ENCODE data around the gene CDON. TPM values are rescaled to one million over a fixed set of nuclear protein-coding genes. Genes with fewer than 3 reads are reported as not detected.

Gene CDON
- total RNA-seq, 1 donor from 2014 or later = 21.0 TPM

GRCh38 chr11:126090452-126090851 is 27.8 kb upstream of the CDON start:
- no peaks in the 10 kb centered on the region for H3K27me3 Mint-ChIP-seq (ENCODE audit: unreplicated experiment)
- no peak for TF ChIP-seq CTCF (IDR thresholded peaks at IDR 0.05; ENCODE audit: partially characterized antibody, unreplicated experiment)
- H3K4me3 Mint-ChIP-seq (ENCODE audit: unreplicated experiment) = no peak overlapping the region
- H3K4me1 Mint-ChIP-seq (ENCODE audit: low read depth, unreplicated experiment) = no peaks in the 10 kb centered on the region
- no peaks in the 10 kb centered on the region for H3K36me3 Mint-ChIP-seq (ENCODE audit: unreplicated experiment)
- no peak overlapping the region for H3K27ac Mint-ChIP-seq (ENCODE audit: unreplicated experiment)
- no peaks in the 10 kb centered on the region for H3K9me3 Mint-ChIP-seq (ENCODE audit: unreplicated experiment)
- DNase-seq = no peak

GRCh38 chr11:126088999-126089398 is 26.3 kb upstream of the CDON start:
- Mint-ChIP-seq H3K27ac (ENCODE audit: unreplicated experiment) (no peak overlapping the region), H3K4me3 (ENCODE audit: unreplicated experiment) (no peak overlapping the region), H3K27me3 (ENCODE audit: unreplicated experiment) (no peaks in the 10 kb centered on the region), H3K36me3 (ENCODE audit: unreplicated experiment) (no peaks in the 10 kb centered on the region), H3K4me1 (ENCODE audit: low read depth, unreplicated experiment) (no peaks in the 10 kb centered on the region), H3K9me3 (ENCODE audit: unreplicated experiment) (no peaks in the 10 kb centered on the region)
- TF ChIP-seq CTCF (IDR thresholded peaks at IDR 0.05; ENCODE audit: partially characterized antibody, unreplicated experiment) = no peak
- DNase-seq = no peak

- no peaks in the 10 kb centered on the region for H3K36me3 Mint-ChIP-seq (ENCODE audit: unreplicated experiment)
- H3K27ac Mint-ChIP-seq (ENCODE audit: unreplicated experiment) = no peak overlapping the region
- DNase-seq = no peak
- H3K4me1 Mint-ChIP-seq (ENCODE audit: low read depth, unreplicated experiment) = peaks cover 2% of the 10 kb centered on the region
- H3K9me3 Mint-ChIP-seq (ENCODE audit: unreplicated experiment) = no peaks in the 10 kb centered on the region
- no peak overlapping the region for H3K4me3 Mint-ChIP-seq (ENCODE audit: unreplicated experiment)
- TF ChIP-seq CTCF (IDR thresholded peaks at IDR 0.05; ENCODE audit: partially characterized antibody, unreplicated experiment) = no peak
- H3K27me3 Mint-ChIP-seq (ENCODE audit: unreplicated experiment) = no peaks in the 10 kb centered on the region
Observed at GRCh38 chr11:126086248-126086647, 23.6 kb upstream of the CDON start.

GRCh38 chr11:126084608-126084912 is 21.9 kb upstream of the CDON start:
- Mint-ChIP-seq H3K36me3 (ENCODE audit: unreplicated experiment) (no peaks in the 10 kb centered on the region), H3K9me3 (ENCODE audit: unreplicated experiment) (no peaks in the 10 kb centered on the region), H3K4me1 (ENCODE audit: low read depth, unreplicated experiment) (peaks cover 2% of the 10 kb centered on the region), H3K27ac (ENCODE audit: unreplicated experiment) (no peak overlapping the region), H3K27me3 (ENCODE audit: unreplicated experiment) (no peaks in the 10 kb centered on the region), H3K4me3 (ENCODE audit: unreplicated experiment) (no peak overlapping the region)
- no peak for DNase-seq
- TF ChIP-seq CTCF (IDR thresholded peaks at IDR 0.05; ENCODE audit: partially characterized antibody, unreplicated experiment) = no peak

- Mint-ChIP-seq H3K27me3 (ENCODE audit: unreplicated experiment) (no peaks in the 10 kb centered on the region), H3K4me3 (ENCODE audit: unreplicated experiment) (no peak overlapping the region), H3K4me1 (ENCODE audit: low read depth, unreplicated experiment) (peaks cover 2% of the 10 kb centered on the region), H3K9me3 (ENCODE audit: unreplicated experiment) (no peaks in the 10 kb centered on the region), H3K36me3 (ENCODE audit: unreplicated experiment) (no peaks in the 10 kb centered on the region), H3K27ac (ENCODE audit: unreplicated experiment) (no peak overlapping the region)
- TF ChIP-seq CTCF (IDR thresholded peaks at IDR 0.05; ENCODE audit: partially characterized antibody, unreplicated experiment) = no peak
- no peak for DNase-seq
Observed at GRCh38 chr11:126083829-126084607, 21.4 kb upstream of the CDON start.
